ENCODE results near the gene TSPAN32. TPM values are rescaled to one million over a fixed set of nuclear protein-coding genes. Genes with fewer than 3 reads are reported as not detected.

Gene TSPAN32
- total RNA-seq, 1 donor from 2014 or later, result not detected

GRCh38 chr11:2258501-2259465 is 43.0 kb upstream of the TSPAN32 start:
- no peaks in the 10 kb centered on the region for H3K4me1 Mint-ChIP-seq (ENCODE audit: low read depth, unreplicated experiment)
- no peak overlapping the region for H3K27ac Mint-ChIP-seq (ENCODE audit: unreplicated experiment)
- H3K9me3 Mint-ChIP-seq (ENCODE audit: unreplicated experiment), result peaks cover 6% of the 10 kb centered on the region
- TF ChIP-seq CTCF (IDR thresholded peaks at IDR 0.05; ENCODE audit: partially characterized antibody, unreplicated experiment), result no peak
- no peaks in the 10 kb centered on the region for H3K36me3 Mint-ChIP-seq (ENCODE audit: unreplicated experiment)
- peaks cover 9% of the 10 kb centered on the region for H3K27me3 Mint-ChIP-seq (ENCODE audit: unreplicated experiment)
- H3K4me3 Mint-ChIP-seq (ENCODE audit: unreplicated experiment), result no peak overlapping the region
- DNase-seq, result no peak

GRCh38 chr11:2259466-2259830 is 42.4 kb upstream of the TSPAN32 start:
- no peaks in the 10 kb centered on the region for H3K4me1 Mint-ChIP-seq (ENCODE audit: low read depth, unreplicated experiment)
- H3K27ac Mint-ChIP-seq (ENCODE audit: unreplicated experiment), result no peak overlapping the region
- TF ChIP-seq CTCF (IDR thresholded peaks at IDR 0.05; ENCODE audit: partially characterized antibody, unreplicated experiment), result no peak
- peaks cover 6% of the 10 kb centered on the region for H3K9me3 Mint-ChIP-seq (ENCODE audit: unreplicated experiment)
- H3K36me3 Mint-ChIP-seq (ENCODE audit: unreplicated experiment), result no peaks in the 10 kb centered on the region
- DNase-seq, result no peak
- peaks cover 11% of the 10 kb centered on the region for H3K27me3 Mint-ChIP-seq (ENCODE audit: unreplicated experiment)
- no peak overlapping the region for H3K4me3 Mint-ChIP-seq (ENCODE audit: unreplicated experiment)

GRCh38 chr11:2259897-2260451 is 41.8 kb upstream of the TSPAN32 start:
- no peak overlapping the region for H3K27ac Mint-ChIP-seq (ENCODE audit: unreplicated experiment)
- TF ChIP-seq CTCF (IDR thresholded peaks at IDR 0.05; ENCODE audit: partially characterized antibody, unreplicated experiment), result no peak
- peaks cover 6% of the 10 kb centered on the region for H3K9me3 Mint-ChIP-seq (ENCODE audit: unreplicated experiment)
- H3K4me3 Mint-ChIP-seq (ENCODE audit: unreplicated experiment), result no peak overlapping the region
- H3K4me1 Mint-ChIP-seq (ENCODE audit: low read depth, unreplicated experiment), result no peaks in the 10 kb centered on the region
- H3K27me3 Mint-ChIP-seq (ENCODE audit: unreplicated experiment), result peaks cover 10% of the 10 kb centered on the region
- no peak for DNase-seq
- H3K36me3 Mint-ChIP-seq (ENCODE audit: unreplicated experiment), result no peaks in the 10 kb centered on the region

- Mint-ChIP-seq H3K27me3 (ENCODE audit: unreplicated experiment) (peaks cover 13% of the 10 kb centered on the region), H3K36me3 (ENCODE audit: unreplicated experiment) (no peaks in the 10 kb centered on the region), H3K9me3 (ENCODE audit: unreplicated experiment) (peaks cover 6% of the 10 kb centered on the region), H3K4me3 (ENCODE audit: unreplicated experiment) (no peak overlapping the region), H3K27ac (ENCODE audit: unreplicated experiment) (no peak overlapping the region), H3K4me1 (ENCODE audit: low read depth, unreplicated experiment) (no peaks in the 10 kb centered on the region)
- no peak for DNase-seq
- TF ChIP-seq CTCF (IDR thresholded peaks at IDR 0.05; ENCODE audit: partially characterized antibody, unreplicated experiment), result no peak
Measured at GRCh38 chr11:2260491-2261364, 41.1 kb upstream of the TSPAN32 start.
